NCI-H345 treated with DMSO at 0.1 percent for 48 hours (cell line): ENCODE data around the gene LCN12.

ENCODE experiments used
- DNase-seq: peaks from one replicate; lab custom pipeline; 2025; ENCODE audit not compliant: unreplicated experiment; lab: John Stamatoyannopoulos, UW

Gene LCN12

DNA sequence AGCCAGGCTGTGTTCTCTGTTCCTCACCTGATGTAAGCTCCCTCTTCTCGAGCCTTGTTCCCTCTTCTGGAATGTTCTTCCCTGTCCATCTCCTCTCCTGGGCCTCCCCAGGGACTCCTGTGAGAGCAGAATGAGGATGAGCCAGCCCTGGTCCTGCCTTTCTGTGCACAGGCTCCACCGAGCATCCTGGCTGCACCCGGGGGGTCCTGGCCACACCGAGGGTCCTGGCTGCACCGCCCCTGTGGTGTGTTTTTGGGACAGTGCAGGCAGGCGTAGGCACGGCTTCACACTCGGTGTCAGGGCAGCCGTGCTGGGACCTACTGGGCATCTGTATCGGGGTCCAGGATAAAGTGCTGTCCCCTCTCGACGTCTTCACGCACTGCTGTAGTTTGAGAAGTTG lies 25.3 kb upstream of the LCN12 start:
- DNase-seq: no peak

DNA sequence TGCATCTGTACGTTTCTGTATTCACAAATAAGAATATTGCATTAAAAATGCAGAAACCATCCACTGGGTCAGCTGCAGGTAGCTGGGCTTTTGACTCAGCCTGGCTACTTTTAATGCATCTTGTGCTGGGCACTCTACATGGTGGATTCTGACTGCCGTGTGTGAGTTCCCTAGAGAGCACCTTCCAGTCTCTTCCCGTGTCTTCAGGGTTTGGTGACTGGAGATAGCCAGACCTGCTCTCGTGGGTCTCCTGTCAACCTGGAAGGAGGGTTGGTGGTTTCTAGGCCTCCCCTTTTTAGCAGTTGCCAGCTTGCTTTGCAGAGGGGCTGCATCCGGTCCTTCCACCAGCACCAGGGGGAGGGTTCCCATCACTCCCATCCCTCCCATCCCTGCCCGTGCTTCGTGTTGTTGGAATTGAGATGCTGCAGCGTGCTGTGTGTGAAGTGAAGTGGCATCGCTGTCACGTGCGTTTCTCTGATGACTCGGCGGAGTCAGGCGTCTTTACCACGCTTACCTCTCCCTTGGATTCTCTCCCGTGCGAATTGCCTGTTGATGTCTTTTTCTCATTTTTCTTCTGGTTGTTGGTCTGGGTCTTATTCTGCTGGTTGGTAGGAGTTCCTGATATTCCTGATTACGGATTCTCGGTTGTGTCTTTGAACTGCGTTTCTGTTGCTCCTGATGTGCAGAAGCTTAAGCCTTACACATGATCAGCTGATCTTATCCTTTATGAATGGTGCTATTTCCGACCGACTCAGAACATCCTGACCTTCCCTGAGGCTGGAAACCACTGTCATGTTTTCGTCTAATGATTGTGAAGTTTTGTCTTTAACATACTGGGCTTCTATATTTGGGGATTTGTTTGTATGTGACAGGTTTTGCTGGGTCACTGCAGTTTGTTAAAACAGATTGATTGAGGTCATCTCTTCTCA lies 24.5 kb upstream of the LCN12 start:
- no peak for DNase-seq

DNA sequence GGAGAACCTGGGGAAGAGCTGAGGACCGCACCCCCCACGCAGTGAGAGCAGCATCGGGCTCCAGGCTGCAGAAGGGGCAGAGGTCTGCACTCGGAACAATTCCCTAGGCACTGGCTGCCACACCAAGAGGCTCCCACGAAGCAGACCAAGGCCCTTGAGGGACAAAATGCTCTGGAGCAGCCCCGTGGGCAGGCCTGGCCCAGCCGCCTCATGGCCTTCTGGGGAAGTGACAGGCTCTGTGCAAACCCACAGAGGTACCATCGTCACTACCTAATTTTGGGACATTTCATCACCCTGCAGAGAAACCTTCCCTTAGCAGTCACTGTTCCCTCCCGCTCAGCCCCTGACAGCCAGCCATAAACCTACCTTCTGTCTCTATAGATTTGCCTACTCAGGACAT lies 23.5 kb upstream of the LCN12 start:
- DNase-seq: no peak

DNA sequence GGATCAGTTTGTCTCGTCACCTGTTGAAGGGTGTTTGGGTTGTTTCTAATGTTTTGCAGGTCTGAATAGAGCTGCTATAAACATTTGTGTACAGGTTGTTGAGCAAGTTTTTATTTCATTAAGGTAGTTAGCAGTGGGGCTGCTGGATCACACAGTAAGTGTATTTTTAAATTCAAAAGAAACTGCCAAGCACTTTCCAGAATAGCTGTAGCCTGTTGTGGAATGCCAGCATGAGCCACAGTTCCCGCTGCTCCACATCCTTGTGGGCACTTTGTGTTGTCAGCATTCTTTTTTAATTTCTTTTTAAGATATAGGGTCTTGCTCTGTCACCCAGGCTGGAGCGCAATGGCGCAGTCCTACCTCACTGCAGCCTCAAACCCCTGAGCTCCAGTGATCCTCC lies 22.1 kb upstream of the LCN12 start:
- no peak for DNase-seq

DNA sequence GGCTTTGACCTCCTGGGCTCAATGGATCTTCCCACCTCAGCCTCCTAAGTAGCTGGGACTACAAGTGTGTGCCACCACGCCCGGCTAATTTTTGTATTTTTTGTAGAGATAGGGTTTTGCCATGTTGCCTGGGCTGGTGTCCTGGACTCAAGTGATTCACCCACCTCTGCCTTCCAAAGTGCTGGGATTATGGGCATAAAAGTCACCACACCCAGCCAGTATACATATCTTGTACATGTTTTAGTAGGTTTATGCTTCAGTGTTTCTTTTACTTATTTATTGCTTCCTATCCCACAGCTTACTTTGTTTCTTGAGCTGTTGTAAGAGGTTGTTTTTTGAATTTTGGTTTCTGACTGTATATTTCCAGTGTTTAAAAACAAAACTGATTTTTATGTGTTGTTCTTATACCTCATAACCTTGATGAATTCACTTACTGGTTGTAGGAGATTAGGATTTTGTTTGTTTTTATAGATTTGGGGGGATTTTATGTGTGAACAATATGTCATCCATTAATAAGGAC lies 20.4 kb upstream of the LCN12 start:
- no peak for DNase-seq

DNA sequence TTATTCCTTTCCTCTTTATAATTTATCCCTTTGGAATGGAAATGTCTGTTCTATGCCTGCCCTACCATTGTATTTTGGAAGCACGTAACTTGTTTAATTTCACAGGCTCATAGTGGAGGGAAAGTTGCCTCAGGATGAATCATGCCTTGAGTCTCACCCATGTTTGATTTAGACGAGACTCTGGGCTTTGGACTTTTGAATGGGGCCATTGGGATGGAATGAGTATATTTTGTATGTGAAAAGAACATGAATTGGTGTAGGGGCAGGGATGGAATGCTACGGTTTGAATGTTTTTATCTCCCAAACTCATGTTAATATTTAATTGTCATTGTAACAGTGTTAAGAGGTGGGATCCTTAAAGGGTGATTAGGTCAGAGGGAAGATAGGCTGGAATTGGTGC lies 17.8 kb upstream of the LCN12 start:
- no peak for DNase-seq

DNA sequence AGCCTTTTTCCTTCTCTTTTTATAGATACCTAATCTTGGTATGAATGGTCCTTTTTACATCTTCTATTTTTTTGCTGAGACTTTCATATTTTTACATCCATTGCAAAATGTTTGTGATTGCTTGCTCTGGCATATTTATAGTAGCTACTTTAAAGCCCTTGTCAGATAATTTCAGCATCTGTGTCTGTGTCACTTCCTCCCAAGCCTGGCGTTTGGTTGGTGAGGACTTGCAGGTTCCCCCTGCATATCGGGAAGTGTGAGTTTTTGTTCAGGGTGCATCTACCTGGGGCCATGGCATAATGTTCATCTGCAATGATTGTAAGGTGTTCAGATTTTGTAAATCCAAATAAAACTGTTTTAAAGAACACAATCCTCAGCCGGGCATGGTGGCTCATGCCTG lies 16.4 kb upstream of the LCN12 start:
- DNase-seq: no peak

DNA sequence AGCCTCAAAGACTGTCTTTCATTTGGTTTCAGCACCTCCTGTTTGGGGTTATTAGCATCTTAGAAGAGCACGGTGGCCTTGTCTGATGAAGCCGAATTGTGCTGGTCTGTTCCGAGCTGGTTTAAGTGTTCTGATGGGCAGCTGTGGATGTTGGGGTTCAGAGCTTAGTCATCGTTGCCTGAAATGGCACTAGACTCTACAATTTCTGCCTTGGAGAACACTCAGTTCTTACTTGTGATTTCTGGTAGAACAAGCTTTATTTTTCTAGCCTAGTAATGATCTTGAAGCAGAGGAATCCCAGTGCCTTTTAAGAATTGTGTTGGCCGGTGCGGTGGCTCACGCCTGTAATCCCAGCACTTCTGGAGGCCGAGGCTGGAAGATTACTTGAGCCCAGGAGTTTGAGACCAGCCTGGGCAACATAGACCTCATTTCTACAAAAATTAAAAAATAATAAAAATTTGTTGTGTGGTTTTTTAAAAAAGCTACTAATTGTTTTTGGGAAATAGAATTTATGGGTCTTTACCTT lies 15.4 kb upstream of the LCN12 start:
- no peak for DNase-seq

DNA sequence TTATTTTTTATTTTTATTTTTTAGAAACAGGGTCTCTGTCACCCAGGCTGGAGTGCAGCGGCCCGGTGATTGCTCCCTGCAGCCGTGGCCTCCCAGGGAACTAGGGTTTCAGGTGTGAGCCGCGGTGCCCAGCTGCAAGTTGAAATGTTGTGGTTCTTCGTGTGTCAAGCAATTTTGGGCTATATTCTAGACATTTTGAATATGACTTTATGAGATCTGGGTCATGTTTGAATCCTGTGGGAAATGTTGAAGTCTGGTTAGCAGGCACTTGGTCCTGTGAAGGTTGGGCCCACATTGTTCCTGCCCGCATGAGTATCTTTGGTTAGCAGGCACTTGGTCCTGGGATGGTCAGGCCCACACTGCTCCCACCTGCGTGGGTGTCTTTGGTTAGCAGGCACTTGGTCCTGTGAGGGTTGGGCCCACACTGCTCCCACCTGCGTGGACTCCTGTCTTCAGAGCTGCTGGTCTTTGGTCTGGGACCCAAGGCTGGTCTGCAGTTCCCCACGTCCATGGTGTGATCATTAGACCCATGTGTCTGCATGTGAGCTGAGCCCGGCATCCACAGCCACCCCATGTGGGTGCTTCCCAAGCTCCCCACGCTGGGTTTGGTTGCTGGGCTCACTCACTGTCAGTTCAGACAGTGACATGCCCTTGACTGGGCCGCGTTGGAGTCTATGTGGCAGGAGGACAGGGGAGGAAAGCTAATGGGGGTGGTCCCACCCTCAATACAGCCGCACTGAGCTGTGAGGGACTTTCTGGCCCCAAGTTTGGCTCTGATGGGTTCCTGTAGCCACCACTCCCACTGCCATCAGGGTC lies 14.7 kb upstream of the LCN12 start:
- DNase-seq: no peak

DNA sequence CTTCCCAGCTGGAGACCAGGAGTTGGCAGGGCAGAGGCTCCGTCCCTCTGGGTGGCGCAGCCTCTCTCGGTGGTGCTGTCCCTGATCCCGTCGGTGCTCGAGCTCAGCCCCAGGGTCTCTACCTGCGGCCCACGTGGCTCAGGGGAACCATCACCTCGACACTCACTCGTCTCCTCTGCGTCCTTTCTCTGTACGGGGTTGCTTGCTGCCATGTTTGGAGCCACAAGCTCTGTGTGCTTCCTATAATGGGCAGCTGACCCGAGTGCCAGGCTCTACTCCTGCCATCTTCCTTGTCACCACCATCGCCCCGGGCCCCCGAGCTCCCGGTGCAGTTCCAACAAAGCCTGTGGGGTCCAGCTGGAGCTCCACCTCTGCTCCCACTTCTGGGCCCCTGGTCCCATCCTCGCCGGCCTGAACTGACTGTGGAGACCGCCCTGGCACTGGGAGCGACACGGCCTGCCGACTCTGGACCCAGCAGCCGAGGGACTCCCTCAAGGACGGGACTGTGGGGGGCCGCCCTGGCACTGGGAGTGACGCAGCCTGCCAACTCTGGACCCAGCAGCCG lies 12.6 kb upstream of the LCN12 start:
- DNase-seq: no peak

DNA sequence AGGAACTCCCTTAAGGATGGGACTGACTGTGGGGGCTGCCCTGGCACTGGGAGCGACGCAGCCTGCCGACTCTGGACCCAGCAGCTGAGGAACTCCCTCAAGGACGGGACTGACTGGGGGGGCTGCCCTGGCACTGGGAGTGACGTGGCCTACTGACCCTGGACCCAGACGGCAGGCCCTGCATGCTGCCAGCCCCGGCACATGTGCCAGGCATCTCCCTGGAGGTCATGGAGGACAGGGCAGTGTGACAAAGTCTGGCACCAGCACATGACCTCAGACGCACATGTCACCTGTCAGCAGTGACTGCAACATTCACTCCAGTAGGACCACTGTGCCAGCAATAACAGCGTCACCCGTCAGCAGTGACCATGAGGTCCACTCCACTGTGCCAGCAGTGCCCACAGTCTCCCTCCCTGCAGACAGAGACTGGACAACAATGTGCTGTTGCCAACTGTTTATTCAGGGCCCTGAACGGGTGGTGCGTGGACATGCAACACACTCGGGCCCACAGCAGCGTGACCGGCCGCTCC lies 12.0 kb upstream of the LCN12 start:
- no peak for DNase-seq

DNA sequence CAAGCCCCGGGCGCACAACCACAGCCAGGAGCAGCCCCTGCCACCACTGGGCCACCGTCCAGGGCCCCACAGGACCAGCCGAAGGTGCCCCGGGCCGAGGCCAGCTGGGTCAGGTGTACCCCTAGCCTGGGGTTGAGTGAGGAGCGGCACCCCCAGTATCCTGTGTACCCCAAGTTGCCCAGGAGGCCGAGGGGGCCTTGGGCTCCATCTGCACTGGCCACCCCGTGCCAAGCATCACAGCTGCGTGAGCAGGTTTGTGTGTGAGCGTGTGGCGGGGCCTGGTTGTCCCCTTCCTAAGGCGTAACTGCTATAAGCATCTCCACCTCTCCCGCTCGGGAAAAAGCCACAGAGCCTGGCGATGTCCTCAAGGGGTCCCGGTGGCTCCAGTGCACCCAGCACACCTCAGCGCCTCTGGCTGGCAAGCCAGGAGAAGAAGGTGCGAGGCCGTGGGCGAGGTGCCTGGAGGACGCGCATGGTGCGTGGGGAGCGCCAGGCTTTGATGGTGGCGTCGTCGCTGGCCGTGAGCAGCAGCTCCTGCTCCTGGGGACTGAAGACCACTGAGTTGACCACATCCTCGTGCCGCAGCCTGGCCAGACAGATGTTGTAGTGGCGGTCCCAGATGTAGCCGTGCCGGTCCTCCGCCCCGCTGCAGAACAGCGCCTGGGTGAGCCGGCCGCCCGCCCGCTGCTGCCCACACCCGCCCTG lies 11.4 kb upstream of the LCN12 start:
- DNase-seq: no peak

DNA sequence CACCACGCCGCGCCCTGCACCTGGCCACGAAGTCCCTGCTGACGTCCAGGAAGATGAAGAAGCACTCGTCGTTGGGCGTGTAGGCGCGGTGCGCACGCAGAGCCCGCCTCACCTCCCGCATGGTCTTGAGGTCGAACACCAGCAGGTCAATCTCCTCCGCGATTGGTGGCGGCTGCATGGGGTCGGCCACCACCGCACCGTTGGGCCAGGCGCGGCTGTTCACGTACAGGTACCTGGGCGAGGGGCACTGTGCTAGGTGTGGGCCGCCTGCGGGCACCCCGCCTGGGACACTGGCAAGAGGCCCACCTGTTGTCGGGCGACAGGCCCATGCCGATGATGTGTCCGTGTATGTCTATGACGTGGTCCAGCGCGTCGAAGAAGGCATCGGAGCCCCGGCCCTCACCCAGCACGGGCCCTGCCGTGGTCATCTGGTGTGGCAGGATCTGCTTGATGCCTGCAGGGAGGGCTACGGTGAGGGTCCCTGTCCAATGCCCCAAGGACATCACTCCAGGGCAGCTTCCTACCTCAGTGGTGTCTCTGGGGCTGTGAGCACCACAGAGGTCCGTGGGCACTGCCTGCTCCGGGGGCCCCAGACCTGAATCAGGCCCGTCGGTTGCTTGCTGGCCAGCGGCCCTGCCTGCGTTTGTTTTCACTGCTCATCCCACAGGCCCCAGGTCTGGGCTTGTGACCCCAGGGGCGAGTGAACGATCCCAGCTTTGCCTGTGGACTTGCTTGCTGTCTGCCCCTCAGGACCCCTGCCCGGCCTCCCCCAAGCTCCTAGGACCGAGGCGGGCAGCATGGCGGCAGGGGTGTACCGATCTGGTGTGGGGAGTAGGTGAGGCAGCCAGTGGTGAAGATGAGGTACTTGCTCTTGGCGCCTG lies 10.6 kb upstream of the LCN12 start:
- DNase-seq: no peak

DNA sequence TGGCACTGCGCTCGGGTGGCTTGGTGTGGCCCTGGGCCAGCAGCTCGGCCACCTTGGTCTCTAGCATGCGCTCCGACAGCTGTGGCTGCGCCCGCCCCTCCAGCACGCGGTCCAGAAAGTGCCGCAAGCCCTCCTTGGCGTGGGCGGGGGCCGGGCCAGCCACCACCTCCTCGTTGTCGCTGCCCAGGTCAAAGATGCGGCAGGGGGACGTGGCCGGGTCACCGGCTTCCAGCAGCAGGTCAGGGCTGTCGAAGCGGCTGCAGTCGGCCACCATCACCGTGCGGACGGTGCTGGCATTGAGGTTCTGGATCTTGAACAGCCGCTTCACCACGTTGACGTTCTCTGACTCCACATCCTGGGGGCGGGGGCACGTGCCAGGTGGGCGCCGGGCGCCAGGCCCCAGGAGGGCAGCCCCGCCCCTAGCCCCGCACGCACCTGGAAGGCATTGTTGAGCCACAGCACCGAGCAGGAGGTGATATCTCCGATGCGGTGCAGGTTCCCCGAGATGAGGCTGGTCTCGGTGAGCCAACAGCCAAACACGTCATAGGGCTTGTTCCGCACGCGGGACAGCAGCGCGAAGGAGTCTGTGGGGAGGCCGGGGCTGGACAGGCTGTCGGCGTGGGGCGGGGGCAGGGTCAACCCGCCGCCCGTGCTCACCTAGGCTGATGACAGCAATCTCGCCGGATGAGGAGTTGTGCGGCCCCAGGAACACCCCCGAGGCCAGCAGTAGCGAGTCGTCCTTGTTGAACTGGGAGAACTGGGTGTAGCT lies 9.8 kb upstream of the LCN12 start:
- no peak for DNase-seq

DNA sequence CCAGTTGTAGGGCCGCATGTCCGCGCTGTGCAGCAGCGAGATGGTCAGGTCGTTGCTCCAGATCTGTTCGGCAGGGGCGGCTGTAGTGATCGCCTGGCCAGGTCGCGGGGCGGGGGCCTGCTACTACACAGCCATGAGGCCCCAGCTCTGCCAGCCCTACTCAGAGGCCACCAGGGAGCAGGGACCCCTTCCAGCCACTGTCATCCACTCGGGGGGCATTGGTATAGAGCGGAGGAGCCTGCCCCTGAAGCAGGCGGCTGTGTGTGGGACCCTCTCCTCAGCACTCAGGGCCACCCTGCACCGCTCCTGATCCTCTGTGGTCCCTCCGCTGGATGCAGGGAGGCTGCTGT lies 9.2 kb upstream of the LCN12 start:
- DNase-seq: no peak

DNA sequence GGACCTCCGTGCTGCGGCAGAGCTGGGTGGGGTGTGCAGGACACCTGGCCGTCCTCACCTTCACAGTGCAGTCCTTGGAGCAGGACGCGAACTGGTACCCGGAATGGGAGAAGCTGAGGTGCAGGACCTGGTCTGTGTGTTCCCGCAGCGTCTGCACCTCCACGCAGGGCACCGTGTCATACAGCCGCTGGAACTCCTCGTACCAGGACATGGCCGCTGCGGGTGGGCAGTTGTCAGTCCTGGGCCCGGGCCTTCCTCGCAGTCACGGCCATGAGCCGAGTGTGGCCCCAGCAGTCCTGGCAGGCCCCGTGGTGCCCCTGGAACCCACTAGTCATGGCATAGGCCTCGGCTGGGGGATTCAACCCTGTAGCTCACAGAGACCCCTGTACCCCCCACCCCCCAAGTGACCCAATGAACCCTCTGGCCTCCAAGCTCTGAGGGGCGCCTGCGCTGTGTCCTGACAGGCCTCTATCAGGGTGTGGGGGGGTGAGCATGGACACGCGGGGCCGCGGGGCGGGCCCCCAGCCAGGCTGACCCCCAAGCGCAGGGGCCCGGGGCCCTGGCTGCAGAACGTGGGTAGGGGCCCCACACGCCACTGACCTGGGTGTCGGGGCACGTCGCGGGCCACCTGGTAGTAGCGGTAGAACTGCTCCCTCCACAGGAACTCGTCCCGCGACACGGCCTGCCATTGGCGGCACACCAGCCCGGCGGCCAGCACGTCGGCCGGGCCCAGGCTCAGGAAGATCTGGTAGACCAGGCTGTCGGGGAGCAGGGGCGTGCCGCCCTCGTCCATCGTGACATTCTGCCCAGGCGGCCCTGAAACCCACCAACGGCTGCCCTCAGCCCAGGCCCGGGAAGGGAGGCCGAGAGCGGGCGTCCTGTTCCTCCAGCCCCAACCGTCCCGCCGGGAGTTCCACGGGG lies 8.5 kb upstream of the LCN12 start:
- DNase-seq: no peak

DNA sequence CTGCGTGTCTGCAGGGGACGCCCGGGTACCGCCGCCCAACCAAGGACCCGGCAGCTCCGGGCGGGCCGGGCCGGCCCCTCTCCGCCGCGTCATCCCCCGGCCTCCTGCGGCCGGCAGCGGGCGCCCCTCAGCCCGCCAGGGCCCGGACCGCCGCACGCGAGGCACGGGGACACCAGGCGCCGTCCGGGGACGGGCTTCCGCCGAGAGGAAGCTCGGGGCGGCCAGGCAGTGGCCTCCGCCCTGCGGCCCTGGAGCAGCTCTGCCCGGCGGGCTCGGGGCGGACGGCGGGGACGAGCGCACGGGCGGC lies 7.9 kb upstream of the LCN12 start:
- no peak for DNase-seq
